Iris pigment epithelial cell (primary cell): ENCODE results near the gene KLF7.

Source experiments
- DNase-seq: peaks from one replicate; pipeline ENCODE4 v3.0.0-alpha.2; 2011; ENCODE audit warnings: low read depth

The KLF7 gene

DNA sequence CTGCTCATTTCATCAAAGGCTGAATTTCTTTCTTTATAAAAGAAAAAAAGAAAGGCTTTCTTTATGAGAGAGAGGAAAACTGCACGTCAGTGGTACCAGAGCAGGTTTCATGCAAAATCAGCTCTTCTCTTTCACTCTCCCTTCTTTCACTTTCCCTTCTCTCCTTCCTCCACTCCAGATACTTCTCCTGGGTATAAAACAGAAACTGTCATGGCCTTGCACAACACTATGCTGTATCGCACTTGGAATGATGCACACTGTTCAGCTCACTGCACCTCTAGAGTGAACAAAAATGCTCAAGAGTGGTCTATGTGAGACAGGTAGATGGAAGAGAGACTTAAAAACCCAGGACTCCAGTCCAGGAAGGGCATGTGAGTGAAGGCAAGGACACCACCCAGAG is 73.8 kb downstream of the KLF7 start:
- DNase-seq: no peak

DNA sequence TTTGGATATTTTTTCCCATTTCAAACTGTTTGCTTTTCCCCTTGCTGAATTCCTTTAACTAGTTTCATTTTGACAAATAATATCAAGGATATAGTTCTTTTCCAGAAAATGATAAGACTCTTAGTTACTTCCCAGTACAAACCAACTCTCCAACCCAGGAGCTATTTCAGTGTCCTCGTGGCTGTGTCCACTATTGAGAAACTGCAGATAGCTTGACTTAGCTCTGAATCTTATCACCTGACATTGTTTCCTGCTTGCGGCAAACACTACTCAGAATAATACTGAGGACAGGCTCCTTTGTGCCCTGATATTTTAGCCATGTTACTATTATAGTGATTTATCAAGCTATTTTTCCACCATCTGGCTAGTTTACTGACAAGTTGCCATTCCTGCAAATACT is 74.6 kb downstream of the KLF7 start:
- DNase-seq: no peak

DNA sequence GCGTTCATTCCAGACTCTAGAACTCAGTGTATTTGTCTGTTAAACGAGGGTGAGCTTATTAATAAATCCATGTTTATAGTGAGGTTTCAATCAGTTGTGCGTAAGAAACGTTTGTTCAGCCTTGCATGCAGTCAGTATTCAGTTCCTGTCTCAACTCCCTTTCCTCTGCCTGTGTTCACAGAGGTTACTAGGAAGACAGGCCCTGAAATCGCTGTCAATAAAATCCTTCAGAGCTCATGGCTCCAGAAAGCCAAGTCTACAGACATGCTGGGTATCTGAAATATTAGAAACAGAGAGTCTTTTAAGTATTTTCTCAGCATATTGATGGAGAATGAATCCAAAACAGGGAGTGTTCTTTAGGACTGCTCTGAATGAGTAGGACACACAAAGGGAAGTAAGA is 75.4 kb downstream of the KLF7 start:
- no peak for DNase-seq

DNA sequence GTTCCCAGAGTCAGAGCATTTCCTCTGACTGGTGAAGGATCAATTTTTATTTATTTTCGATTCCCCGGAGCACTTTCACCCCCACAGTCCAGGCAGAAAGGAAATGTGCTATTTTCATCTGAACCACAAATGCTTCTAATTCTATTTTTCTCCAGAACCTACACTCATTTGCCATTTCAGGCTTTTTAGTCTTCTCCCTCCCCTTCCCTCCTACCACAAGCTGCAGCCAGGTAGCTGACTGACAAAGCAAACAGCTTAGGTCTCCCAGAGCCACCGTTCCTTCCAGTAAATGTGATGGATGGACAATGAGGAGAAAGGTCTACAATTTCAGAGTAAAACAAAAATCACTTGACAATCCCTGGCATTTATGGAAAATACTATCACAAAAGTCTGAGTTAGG is 76.9 kb downstream of the KLF7 start:
- no peak for DNase-seq

DNA sequence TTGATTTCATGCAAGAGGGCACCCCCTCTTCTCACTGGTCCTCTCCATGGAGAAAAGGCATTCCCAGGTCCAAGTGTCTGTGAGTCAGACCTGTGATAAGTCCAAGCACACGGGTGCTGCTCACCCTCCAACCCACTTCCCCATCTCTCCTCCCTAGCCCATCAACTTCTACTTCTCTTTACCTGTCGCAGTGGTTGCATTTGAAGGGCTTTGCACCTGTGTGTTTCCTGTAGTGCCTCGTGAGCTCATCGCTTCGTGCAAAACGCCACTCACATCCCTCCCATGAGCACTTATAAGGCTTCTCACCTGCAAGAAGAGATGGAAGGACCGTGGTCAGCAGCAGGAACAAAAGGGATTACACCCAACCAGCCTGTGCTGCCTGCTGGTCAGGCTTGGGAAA is 77.5 kb downstream of the KLF7 start:
- DNase-seq: no peak

DNA sequence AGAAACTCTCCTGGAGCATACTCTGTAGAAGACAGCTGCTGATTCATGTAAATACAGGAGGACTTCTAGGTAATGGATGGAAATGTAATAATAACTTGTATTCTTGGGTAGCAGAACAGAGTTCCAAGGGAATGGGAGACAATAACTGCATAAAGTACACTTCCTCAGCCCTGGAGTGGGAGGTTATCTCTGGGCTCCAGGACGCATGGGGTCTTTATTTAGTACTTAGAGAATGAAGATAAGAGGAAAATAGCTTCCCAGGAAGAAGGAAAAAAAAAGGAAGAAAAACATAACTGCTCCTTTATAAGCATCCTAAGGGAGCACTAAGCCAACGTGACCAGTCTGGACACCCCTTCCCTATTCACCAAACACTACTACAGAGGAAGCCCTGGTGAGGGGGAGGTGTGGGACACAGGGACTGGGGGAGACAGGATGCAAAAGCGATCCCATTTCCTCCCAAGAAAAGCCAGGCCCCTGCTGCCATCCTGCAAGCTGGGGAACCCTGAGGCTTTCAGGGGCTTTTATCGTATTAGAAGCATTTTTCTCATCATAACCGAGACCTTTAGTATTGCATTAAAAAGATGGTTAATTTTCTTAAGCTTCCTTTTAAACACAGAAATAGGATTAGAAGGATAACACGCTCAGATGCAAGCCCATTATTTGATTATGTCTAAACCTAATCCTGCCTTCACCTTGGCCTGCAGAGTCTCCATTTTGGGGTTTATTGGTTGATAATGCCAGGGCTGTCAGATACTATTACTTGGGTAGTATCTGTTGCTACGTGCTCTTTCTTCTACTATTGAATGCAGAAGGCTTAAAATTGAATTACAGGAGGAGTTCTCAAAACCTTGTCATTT is 78.5 kb downstream of the KLF7 start:
- DNase-seq: no peak

DNA sequence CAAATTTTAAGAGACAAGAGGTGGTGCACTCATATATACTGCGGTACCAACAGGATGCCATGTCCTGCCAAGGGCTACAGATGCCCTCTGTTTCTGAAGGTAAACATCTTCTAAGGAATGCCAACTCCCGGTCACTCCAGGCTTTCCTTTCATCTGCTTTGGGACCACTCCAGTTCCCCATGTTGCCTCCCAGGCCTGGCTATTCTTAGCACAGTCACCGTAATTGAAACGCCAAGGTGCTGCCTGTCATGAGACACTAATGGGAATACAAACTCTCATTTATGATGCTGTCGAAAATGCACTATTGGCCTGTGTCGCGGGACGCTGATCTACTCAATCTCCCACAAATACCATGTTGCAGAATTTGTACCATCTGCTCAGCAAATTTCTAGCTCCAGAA is 79.6 kb downstream of the KLF7 start:
- DNase-seq: no peak

DNA sequence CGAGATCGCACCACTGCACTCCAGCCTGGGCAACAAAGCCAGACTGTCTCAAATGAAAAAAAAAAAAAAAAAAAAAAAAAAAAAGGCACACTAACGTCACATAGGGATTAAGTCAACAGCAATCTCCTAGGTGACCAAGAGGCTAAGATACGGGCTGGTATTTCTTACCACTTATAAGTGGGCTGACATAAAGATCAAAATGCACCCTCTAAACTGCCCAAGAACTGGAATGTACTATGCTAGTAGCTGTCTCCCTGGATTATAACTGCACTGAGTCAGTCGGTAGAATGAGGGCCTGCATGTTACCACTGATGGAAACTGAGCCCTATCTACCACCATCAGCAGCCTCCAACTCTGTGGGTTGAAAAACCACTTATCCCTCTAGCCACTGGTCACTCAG is 80.6 kb downstream of the KLF7 start:
- DNase-seq: no peak

DNA sequence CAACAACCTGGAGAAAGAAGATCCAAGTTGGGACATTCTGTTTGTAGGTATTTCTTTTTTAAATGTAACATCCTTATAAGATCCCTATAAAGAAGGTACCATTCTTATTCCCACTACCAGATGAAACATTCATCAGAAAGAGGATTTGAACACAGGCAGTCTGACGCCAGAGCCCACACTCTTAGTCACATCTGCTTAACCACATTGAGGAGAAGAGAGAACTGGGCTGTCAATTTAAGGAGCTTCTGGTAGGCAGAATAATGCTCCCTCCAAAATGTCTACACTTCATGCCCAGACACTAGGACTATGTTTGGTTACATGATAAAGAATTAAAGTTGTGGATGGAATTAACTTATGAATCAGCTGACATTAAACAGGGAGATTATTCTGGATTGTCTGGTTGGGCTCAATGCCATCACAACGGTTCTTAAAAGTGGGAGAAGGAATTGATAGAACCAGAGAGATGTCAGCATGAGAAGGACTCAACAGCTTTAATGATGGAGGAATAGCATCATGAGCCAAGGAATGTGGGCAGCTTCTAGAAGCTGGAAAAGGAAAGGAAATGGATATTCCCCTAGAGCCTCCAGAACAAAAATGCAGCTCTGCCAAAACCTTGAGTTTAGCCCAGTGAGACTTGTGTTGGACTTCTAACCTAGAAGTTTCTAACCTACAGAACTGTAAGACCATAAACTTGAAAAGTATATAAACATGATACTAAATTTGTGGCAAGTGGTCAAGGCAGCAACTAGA is 82.2 kb downstream of the KLF7 start:
- peak; percentile 54 for DNase-seq

DNA sequence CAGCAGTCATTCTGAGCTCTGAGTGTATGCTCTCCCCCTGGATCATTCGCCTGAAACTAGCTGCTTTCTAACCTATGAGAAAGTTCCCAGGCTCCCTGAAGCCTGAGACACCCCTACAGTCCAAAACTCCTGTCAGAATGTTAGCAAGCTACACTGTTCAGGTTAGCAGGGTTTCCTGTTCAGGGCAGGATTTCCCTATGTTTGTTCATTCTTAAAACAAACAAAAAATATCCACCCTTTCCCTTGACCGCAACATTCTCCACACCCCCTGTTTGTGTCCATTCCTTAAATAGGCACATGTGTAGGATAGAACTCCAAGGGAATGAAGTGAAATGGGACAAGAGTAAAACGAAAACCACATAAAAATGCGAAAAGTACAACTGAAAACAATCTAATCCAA is 83.1 kb downstream of the KLF7 start:
- no peak for DNase-seq

DNA sequence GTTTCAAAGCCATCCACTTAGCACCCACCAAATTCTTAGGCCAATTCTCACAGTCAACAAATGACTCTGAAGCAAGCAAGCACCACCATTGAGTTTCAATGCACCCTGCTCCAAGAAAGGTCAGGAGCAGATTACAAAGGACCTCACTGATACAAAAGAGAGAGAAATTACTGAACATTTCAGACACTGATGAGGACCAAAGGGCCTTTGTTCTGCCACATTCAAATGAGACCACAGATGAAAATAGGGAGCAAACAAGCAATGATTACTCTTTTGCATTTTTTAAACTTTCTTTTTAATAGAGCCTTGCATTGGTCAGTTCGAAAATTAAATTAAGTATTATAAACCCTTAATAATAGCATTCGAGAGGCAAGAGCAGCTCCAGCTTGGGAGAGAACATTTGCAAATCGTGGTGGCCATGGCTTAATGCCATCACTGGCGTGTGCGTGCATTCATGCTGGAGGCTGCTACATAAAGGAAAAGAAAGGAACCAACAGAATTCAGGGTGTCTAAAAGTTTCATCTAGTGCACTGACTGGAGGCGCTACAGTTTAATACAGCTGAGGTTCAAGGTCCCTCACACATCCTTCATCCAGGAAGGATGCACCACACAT is 87.5 kb downstream of the KLF7 start:
- DNase-seq: no peak

DNA sequence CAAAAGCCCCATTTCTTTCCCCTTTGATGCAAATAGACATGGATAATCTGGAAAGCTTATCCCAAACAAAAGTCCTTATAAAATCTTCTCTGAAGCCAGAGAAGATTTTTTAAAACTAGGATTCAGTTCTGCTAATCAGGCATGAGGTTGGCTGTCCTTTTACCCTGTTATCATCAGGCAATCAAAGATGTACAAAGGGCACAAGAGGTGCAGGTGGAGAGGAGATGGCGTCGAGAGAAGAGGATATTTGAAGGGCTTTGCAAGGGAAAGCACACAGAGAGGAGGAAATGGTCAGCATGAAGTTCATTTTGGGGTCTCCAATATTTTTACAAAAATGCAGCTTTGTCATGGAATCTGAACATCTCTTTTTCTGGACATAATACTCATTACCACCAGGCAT is 88.5 kb downstream of the KLF7 start:
- no peak for DNase-seq

DNA sequence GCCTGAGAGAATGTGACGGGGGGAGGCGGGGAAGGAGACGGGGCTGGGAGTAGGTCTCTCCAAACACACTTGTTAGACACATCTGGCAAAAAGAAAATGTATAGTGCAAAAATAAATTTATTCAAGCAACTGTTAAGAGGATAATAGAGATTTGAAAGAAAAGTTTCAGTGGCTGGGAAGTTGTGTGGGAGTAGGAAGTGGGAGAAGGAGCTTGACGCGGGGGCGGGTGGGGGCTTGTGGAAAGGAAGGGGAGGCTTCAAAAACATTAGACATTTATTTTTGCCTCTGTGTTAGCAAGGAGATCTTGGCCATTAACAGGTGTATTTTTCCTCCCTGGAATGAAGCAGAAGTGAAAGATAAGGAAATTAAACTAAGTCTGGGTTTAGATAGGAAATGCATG is 90.3 kb downstream of the KLF7 start:
- DNase-seq: no peak

DNA sequence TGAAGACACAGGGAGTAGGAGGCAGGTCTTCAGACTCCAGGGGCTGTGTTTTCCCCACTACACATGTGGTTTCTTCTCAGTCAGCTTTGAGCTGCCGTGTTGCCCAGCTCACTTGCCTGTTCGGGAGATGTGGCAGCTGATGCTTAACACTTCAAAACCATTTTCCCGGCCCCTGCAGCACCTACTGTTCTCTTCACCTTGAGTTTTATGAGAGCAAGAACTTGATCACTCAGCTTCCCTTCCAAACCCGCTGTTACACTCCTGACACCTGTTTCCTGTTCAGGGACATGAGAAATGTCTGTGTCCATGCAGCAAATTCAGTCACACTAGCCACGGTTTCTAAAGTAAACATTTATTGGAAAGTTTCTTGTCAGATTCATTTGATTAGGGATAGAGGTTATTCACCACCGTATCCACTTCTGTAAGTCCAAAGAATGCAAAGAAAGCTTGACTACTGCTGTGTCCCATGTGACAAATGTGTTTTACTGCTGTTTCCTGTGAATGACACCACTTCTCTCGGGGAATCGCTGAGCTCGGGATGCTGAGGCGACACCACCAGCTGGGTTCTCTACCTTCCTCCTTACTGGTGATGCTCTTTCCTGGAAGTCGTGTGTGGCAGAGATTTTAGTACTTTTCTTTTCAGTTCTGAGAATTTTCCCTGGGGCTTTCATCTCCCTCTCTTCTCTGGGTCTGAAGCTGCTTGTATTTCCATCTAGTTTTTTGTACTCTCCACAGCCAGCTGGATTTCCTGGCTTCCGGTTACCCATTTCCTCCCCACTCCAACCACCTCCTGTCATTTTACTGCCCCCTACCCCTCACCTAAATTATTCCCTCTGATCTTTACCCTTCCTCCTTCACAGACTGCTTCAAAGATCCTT is 91.7 kb downstream of the KLF7 start:
- no peak for DNase-seq

DNA sequence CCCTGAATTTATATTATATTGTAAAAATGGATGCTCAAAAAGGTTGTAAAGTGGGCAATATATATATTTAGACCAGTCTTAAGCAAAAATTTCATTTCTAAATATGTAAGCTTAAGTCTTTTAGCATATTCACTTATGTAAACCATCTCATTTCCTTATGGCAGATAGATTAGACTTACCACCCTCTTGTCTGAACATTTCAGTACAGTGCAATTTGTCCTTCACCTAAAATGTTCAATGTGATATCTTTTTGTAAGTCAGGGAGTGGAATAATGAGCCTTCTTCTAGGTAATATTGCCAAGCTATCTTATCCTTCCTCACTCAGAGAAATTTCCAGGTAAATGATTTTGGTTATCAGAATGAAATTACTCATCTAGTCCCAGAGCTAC is 92.3 kb downstream of the KLF7 start:
- DNase-seq: no peak

DNA sequence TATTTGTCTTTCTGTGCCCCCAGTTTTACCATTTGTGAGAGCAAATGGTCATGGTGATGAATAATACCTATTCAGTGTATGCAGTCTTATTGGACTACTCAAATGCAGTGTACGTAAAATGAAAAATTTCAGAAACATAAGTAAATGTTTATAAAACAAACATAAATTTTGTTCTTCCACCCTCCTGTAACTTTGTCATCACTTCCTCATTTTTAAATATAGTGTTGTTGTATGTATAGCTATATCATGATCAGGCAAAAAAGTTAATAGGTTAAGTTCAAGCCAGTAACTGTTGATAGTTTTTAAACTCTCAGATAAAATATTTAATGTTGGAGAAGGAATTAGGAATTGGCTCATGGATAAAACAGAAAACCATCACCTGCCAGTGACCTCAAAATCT is 93.2 kb downstream of the KLF7 start:
- DNase-seq: no peak

DNA sequence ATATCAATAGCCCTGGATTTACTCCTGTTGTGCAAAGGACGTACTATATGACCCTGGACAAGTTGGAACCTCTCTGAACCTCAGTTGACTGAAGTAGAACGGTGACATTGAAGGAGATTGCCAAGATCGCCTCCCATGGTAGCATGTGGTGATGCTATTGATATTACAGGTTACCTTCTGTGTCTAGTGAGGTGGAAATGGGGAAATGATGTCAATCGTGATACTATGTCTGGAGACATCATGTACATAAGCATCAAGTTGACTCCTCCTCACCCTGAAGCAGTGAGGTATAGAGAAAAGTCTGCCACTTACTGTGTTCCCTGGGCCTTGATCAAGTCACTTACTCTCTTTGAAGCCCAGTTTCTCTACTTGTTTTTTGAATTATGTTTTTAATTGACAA is 93.9 kb downstream of the KLF7 start:
- no peak for DNase-seq

DNA sequence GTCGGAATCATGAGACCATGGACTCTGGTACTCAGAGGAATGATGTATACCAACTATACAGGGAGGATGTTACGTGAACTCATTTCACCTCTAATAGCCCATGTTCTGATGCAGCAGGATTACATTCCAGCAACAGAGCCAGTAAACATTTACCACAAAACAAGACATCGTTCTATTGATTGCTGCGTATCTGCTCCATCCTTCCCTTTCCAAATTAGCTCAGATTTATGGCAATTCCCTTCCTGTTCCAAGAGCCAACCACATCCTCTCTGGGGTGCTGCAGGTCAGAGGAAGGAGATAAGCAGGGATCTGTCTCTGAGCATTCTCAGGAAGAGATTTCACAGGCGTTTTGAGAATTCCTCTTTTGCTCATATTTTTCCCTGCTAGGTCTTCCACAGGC is 98.3 kb downstream of the KLF7 start:
- DNase-seq: no peak

DNA sequence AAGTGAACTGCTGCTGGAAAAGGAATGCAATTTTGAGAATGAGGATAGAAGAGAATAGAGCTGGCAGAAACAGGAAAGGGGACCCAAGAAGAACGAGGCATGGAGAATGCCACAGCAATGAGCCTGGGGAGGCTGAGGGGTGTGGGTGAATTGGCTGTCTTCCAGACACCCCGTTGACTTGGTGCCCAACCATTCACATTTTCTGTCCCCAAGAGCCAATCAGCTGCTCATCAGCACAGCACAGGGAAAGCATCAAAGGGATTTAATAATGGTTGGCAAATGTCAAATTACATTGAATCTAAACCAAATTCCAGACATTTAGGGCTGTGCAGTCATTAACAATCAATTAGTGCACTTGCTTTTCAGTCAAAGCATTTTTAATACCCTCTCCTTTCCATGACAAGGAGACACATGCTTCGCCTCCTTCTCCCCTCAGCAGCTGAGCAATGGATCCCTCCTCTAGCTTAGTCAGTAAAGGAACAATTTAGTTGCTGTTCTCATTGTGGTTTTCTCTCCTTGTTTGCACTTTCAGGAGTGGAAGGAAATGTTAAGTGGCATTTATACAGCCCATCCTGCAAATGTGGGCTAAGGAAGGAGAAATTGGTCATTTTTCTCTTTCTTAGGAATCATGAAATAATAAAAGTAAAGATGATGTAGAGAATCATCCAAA is 98.8 kb downstream of the KLF7 start:
- DNase-seq: no peak

DNA sequence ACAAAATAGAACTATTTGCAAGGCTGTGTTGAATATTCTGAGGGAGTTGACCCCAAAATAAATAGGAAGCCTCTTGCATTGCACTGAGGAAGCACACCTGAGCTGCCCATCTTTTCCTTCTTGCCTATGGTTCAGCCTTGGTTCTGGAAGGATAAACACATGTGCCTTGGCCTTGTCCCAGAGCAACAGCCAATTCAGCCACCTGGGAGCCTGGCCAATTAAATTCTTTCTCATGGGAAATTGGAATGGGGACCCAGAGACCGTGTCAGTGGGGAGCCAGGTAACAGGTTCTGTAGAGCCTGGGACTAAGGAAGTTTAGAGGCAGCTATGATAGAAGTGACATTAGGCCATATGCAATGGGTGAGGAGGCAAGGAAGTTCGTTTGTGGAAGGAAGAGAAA is 99.6 kb downstream of the KLF7 start:
- no peak for DNase-seq

DNA sequence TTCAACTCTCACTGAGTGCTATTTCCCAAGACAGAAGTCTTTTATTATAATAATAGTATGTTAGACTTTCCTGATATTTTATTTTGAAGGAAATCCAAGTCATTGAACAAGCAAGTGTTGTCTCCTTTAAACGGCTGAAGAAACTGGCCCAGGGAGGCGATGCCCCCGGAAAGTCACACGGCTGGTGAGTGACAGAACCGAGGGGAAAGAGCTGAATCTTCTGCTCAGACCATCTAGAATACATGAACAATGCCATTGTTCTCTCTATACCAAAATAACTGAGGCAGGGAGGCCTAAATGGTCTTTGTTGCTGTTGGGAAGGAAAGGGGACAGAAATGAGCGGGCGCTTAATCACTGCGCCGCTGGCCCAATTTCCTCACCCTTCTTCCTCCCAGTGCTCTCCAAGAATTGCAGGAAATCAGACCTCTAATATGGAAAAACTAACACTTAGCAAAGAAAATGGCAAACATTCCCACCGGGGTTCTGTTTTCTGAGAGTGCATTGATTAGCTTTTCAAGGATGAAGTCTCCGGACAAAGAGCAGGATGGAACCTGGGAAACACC is 101.5 kb downstream of the KLF7 start:
- no peak for DNase-seq
